AG09319 (cell line): ENCODE data around the gene C19orf81.

Source experiments
- DNase-seq: peaks from one replicate; pipeline ENCODE4 v3.0.0-alpha.2; 2010; ENCODE audit warnings: low read depth; ENCODE audit errors: extremely low read depth
- TF ChIP-seq, protein P1 (sequence below): IDR thresholded peaks from 2 replicates; pipeline ENCODE4 v1.5.1; 2011; ENCODE audit warnings: low read depth, mild to moderate bottlenecking, inconsistent platforms, low read length, moderate library complexity

C19orf81 gene

DNA sequence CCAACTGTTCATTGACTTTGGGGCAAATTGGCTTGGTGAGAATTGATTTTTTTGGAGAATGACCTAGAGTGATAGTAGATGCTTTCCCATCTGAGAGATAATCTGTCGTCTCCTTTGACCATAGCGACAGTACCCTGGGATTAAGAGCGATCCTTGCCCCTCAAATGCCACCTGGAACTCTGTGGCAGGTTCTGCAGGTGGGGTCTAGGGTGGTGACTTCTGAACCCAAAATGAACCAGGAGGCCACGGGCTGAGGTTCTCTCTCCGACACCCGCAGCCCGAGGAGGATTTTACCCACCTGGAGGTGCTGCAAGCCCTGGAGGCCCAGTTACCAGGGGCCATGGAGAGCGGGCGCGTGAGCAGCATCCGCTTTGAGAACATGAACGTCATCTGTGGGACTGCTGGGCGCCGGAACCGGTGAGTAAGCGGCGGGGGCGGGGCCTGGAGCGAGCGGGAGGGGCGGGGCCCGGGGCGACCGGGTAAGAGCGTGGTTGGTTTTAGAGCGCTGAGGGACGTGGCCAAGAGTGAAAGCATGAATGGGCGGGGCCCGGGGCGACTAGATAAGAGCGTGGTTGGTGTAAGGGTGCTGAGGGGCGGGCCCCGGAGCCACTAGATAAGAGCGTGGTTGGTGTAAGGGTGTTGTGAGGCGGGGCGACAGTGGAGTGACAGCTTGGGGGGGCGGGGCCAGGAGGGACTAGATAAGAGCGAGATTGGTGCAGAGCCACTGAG lies 8.6 kb downstream of the C19orf81 start:
- peak; percentile 94 for DNase-seq
- TF ChIP-seq, protein P1, sequence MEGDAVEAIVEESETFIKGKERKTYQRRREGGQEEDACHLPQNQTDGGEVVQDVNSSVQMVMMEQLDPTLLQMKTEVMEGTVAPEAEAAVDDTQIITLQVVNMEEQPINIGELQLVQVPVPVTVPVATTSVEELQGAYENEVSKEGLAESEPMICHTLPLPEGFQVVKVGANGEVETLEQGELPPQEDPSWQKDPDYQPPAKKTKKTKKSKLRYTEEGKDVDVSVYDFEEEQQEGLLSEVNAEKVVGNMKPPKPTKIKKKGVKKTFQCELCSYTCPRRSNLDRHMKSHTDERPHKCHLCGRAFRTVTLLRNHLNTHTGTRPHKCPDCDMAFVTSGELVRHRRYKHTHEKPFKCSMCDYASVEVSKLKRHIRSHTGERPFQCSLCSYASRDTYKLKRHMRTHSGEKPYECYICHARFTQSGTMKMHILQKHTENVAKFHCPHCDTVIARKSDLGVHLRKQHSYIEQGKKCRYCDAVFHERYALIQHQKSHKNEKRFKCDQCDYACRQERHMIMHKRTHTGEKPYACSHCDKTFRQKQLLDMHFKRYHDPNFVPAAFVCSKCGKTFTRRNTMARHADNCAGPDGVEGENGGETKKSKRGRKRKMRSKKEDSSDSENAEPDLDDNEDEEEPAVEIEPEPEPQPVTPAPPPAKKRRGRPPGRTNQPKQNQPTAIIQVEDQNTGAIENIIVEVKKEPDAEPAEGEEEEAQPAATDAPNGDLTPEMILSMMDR = no peak

DNA sequence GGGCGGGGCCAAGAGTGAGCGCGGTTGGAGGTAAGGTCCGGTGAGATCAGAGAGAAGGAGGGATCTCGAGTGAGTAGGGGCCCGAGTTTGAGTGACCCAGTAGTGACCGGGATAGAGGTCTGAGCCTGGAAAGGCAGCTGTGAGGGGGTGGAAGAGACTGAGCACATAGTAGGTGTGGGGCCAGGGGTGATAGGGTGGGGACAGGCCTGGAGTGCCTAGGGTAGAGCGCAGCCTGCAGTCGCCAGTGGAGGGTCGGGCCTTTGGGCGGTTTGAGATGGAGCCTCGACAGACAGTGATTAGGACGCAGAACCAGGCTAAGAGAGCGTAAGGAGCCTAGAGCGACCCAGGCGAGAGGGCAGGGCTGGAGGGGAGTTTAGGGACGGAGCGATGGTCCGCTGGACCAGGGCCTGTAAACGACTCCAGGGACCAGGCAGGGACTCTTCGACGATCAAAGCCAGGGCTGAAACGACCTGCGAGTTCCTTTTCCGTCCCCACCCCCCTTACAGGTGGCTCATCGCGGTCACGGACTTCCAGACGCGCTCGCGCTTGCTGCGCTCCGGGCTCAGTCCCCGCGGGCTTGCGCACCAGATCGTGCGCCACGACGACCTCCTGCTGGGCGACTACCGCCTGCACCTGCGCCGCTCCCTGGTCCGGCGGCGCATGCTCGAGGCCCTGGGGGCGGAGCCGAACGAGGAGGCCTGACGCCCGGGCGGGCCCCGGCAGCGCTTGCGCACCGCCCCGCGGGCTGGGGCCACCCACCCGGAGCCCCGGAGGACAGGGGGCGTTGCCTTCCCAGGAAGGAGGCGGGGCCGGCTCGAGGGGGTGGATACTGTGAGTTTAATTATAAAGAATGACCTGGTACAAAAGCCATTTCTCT lies 9.4 kb downstream of the C19orf81 start:
- no peak for DNase-seq
- TF ChIP-seq, protein P1 = no peak

- DNase-seq = no peak
- TF ChIP-seq, protein P1 = no peak
These were observed 10.3 kb downstream of the C19orf81 start for GRCh38 chr19:50659318-50660087.

DNA sequence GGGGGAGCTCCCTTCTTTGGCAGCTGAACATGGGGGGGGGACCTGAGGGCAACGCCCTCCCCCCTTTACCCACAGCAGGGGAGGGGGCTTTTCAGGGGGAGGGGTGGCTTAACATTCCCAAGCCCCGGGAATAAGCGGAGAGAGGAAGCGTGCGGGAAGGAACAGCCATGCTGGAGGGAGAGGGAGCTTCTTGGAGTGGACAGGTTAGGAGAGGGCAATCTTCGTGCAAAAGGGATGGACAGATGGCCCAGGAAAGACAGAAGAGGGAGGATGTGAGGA lies 10.8 kb downstream of the C19orf81 start:
- DNase-seq = no peak
- TF ChIP-seq, protein P1 = no peak

DNA sequence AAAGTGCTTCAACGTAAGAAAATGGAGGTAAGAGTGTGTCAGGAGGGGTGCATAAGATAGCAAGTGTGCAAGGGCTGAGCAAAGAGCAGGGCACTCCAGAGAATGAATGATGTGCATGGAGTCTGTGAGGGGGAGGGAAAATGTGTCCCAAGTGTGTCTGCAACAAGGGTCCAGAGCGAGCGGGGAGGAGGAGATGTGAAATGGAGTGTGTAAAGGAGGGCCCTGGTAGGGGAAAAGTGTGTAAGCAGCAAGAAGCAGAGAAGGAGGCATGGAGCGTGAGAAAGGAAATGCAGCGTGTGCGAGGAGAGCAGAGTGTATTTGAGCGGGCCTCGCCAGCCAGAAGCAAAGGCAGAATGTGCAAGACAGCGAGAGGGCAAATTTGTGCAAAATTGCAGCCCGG lies 11.8 kb downstream of the C19orf81 start:
- TF ChIP-seq, protein P1 = no peak

GRCh38 chr19:50661766-50662650 lies 12.8 kb downstream of the C19orf81 start:
- TF ChIP-seq, protein P1 = no peak
- DNase-seq = no peak

More for the DNA sequence above, 11.8 kb downstream of the C19orf81 start:
- DNase-seq = no peak
